Ramos (cell line): ENCODE data around the gene RETN.

Experiments
- in situ Hi-C: fragments of 300-500 bp; cut with MboI; formaldehyde crosslinking; loops from one replicate; pipeline ENCODE4 v1.14.3; 2022; ENCODE audit warnings: low sequenced_read_pairs; ENCODE audit not compliant: unreplicated experiment

The RETN gene, protein sequence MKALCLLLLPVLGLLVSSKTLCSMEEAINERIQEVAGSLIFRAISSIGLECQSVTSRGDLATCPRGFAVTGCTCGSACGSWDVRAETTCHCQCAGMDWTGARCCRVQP

GRCh38 chr19:7668842-7669241, at the start of gene RETN:
Gene RETN, plus strand, starts transcription at chr19:7669049. Its CDS starts 278 bp downstream, at chr19:7669327.
- in situ Hi-C loops, result no loop called here

DNA sequence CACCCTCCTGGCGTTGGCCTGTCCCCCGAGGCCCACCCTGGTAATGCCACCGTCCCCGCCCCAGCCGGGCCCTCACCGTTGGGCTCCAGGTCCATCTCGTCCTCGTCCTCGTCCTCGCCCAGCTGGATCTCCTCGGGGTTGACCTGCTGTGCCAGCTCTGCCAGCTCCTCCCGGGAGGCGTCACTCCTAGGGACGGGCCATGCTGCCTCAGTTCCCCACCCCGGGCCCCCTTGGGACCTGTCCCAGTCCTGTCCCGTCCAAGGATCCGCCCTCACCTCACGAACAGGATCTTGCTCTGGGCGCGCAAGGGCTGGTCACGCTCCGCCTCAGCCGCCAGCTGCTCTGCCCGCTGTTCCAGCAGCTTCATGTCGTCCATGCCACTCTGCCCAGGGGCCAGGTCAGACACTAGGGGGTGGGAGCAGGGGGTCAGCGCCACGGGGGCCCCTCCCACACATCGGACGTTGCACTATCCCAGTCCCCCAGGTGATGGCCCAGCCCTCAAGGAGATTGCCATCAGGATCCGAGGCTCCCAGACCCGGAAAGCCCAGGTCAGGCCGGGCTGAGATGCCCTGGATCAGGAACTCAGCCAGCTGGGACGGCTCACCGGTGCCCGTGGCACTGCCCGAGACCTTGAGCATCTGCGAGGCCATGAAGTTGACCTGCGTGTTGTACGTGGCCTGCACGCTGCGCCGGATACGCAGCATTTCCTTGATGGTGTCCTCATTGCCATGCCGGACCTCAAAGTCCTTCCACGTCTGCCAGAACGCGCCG, 49.0 kb upstream of the RETN start:
- in situ Hi-C loops, result no loop called here

DNA sequence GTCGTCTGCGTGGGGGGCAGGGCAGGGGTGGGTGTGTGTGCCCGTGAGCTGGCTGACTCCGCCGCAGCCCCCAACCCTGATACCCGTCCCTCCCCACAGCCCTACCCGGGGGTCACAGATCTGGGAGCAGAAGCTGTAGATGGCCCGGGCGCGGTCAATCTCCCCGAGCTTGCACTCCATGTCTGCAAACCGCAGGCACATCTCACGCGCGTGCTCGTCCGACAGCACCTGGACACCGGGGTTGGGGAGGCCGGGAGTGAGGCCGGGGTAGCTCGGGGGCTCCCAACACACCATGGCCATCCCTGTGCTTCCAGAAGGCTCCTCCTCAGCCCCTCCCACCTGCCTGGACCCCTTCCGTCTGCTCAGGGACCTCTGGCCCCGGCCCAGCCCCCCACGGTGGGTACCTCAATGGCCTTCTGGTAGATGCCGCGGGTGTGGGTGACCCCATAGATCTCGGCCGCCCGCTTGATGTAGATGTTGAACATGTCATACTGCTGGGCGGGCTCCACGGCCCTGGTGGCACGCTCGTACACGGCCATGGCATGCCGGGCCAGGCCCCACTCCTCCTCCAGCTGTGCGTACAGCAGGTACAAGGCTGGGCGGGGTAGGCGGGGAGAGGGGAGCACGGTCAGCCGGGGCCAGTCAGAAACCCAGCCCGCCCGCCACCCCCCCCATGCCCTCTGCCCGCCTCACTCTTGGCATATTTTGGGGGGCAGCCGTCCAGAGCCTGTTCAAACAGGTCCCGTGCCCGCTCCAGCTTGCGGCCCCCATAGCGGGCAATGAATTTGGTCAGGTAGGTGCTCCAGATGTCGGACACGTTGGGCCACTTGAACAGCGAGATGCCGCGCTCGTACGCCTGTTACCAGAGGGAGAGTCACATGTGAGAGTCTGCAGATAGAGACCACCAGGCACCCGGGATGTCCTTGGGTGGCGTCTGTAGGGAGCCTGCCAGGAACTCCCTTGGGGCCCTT, 48.1 kb upstream of the RETN start:
- in situ Hi-C loops, result no loop called here

- in situ Hi-C loops, result no loop called here
Measured at GRCh38 chr19:7622933-7623685, 45.7 kb upstream of the RETN start.

DNA sequence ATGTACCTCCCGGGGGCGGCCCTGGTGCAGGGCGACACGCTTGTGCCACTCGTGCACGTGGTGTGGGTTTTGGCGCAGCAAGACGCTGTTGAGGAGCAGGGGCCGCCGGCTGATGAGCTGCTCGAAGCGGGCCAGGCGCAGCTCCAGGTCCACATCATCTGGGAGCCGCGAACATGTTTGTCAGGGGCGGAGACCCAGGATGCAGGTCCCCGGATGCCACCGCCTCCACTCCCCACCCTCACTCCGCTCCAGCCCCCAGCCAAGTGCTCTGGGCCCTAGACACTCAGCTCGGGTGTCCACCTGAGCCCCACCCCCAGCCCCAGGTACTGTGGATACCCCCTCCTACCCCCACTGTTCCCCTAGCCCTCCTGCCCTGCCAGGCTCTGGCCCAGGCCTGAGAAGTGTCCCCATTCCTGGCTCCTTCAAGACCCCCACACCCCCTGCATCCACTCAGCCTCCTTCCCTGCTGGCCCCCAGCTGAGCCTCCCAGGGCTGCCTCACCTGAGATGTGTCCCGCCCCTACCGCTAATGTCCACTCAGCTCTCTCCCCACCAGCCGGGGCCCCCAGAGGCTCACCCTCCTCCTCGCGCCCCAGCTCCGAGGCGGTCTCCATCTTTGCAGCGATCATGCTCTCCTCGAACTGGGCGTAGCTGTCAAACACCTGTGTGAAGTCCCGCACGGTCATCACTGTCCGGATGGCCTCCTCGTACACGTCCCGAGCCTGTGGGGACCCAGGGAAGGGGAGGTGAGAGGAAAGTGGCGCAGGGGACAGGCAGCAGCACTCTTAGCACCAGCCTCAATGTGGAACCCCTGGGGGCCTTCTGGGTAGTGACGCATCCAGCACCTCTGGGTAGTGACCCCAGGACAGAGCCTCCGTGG, 44.9 kb upstream of the RETN start:
- in situ Hi-C loops, result no loop called here

DNA sequence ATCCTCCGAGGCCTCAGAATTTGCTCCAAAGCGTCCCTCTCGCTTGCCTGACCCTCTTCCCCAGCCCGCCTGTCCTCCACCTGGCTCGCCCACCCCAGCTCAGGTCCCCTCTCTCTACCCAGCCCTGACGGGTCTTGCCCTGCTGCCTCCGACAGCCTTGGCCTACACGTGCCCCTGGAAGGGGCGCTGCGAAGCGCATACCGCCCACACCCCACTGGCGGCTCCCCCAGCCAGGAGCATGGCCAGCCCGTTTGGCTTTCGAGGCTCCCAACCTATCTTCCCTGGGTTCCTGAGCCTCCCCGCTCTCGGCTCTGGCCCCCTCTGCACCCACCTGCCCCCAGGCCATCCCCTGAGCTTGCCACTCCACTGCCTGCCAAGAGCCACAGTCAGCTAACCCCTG, 44.0 kb upstream of the RETN start:
- in situ Hi-C loops, result no loop called here

- in situ Hi-C loops, result no loop called here
Measured at GRCh38 chr19:7625763-7626372, 43.0 kb upstream of the RETN start.

GRCh38 chr19:7627166-7627565, 41.7 kb upstream of the RETN start:
- in situ Hi-C loops, result no loop called here

DNA sequence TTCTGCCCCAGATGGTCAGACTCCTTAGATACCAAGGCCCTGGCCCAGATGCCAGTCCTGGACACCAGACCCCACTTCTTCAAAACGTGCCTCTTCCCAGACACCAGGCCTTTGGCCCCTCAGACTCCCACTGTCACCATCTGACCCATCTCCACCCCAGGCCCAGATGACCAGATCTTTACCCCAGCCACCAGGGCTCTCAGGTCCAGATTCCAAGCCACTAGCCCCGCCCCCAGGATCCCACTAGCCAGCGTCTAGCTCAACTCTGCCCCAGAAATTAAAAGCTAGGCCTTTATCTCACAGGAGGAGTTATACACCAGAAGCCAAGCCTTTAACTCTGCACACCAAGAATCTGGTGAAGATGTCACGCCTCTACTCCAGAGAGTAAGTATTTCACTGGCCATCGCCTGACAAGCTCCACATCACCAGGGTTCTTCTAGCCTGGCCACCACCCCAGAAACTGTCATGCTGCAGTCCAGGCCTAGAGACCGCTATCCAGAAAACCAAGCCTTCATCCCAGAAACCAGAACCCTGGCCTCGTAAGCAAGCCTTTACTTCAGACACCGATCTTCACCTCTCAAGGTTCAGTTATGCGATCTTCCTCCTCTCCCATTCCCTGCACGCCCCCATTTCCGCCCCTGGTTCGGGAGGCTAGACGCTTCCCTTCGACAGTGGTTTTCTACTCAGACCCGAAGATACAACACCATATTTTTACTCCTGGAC, 40.1 kb upstream of the RETN start:
- in situ Hi-C loops, result no loop called here

GRCh38 chr19:7629347-7630054, 39.3 kb upstream of the RETN start, which contains the start of the genes PET100 and XAB2:
Gene PET100, plus strand, starts transcription at chr19:7629793. Its CDS starts 41 bp downstream, at chr19:7629834.
Gene XAB2, minus strand, starts transcription at chr19:7629545. Its CDS starts 18 bp downstream, at chr19:7629527.
- in situ Hi-C loops, result no loop called here

DNA sequence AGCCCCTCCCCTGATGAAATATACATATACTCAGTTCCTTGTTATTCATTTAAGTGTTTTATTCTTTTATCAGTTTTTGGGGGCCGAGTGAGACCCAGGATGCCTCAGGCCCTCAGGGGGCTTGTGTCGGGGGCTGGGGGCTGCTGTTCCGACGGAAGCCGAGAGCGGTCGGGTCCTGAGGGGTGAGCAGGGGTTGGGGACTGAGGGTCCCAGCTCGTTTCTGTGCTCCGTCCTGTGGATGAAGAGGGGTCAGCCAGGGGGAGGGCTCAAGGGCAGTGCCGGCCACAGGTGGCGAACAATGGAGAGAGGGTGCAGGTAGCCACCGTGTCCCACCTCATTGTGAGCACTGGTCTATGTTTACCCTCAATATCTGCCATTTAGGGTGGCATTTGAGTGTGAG, 37.3 kb upstream of the RETN start:
- in situ Hi-C loops, result no loop called here

- in situ Hi-C loops, result no loop called here
Measured at GRCh38 chr19:7632340-7633203, 36.3 kb upstream of the RETN start.

GRCh38 chr19:7633698-7634097, 35.2 kb upstream of the RETN start, which contains the start of gene PCP2:
Gene PCP2, minus strand, starts transcription at chr19:7633719. Its CDS starts 262 bp downstream, at chr19:7633457.
- in situ Hi-C loops, result no loop called here

GRCh38 chr19:7635670-7636069, 33.2 kb upstream of the RETN start:
- in situ Hi-C loops, result no loop called here

GRCh38 chr19:7636317-7636690, 32.5 kb upstream of the RETN start:
- in situ Hi-C loops, result no loop called here

DNA sequence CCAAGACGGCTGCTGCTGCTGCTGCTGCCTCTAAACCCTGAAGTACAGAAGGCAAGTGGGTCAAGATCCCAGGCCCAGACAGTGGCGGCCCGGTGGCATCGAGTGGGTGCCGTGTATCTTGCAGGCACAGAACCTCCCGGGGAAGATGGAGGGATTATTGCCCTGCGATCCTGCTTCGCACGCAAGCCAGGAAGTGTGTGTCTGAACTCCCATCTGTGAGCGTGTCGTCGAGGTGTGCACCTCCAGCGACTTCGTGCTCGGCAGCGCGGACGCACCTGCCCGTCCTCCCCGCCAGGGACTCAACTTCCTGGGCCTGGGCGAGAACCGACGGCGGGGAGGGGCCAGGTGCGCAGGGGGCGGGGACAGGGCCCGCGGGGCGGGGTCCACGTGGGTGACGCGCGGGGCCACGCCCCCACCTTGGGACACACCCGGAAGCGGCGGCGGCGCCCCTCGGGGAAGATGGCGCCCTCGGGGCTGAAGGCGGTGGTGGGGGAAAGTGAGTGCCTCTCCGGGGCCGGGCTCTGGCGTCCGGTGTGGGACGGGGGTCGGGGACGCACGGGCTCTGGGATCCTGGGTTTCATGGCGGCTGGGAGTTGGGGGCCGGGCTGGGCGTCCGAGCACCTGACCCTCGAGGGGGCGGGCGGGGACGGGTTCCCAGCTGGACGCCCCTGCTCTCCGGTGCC, 32.0 kb upstream of the RETN start, which contains the start of gene STXBP2:
TSS of gene STXBP2 (plus strand) at position 420 of the 683 bp plus-strand sequence. CDS start at position 460, 40 bp downstream.
- in situ Hi-C loops, result no loop called here
